Heart left ventricle (tissue), 16 donors: Measurements from ENCODE around the gene PRDM16. TPM values are rescaled to one million over a fixed set of nuclear protein-coding genes. Genes with fewer than 3 reads are reported as not detected.
A peak's percentile ranks its signal among the peaks of the same experiment; 100 is the strongest.

Experiments used
- ATAC-seq, 4 donors: fragments of 200-7000 bp; cut with Tn5 transposase; one replicate each; pipeline ENCODE4 v1.9.1; 2020 to 2022; ENCODE audit warnings: moderate library complexity in 4 of 4, mild to moderate bottlenecking in 3 of 4, moderate number of reproducible peaks in 1 of 4
- DNase-seq, 5 donors: peaks; one replicate each; pipeline ENCODE4 v3.0.0-alpha.2; 2020
- H3K27ac ChIP-seq, 12 donors: fragments of 200-600 bp; sonication (generic) in 4 of 12; one replicate each; pipeline versions ENCODE4 v1.5.0 to v1.8.0; 2016 to 2022; ENCODE audit warnings: mild to moderate bottlenecking in 2 of 12
- H3K27me3 ChIP-seq, 9 donors: fragments of 200-600 bp; sonication (generic) in 2 of 9; one replicate each; pipeline versions ENCODE4 v1.5.1 to v1.8.0; 2016 to 2022; ENCODE audit warnings: mild to moderate bottlenecking in 3 of 9
- H3K36me3 ChIP-seq, 9 donors: fragments of 200-600 bp; sonication (generic) in 2 of 9; one replicate each; pipeline versions ENCODE4 v1.5.0 to v1.8.0; 2018 to 2022; ENCODE audit warnings: mild to moderate bottlenecking in 2 of 9
- H3K4me1 ChIP-seq, 12 donors: fragments of 200-600 bp; sonication (generic) in 4 of 12; one replicate each; pipeline versions ENCODE4 v1.5.0 to v1.8.0; 2016 to 2022; ENCODE audit warnings: mild to moderate bottlenecking in 3 of 12
- H3K4me3 ChIP-seq, 12 donors: fragments of 200-600 bp; sonication (generic) in 4 of 12; one replicate each; pipeline versions ENCODE4 v1.5.0 to v1.8.0; 2017 to 2022; ENCODE audit warnings: mild to moderate bottlenecking in 9 of 12, moderate library complexity in 4 of 12
- H3K9me3 ChIP-seq, 12 donors: fragments of 200-600 bp; sonication (generic) in 4 of 12; one replicate each; pipeline versions ENCODE4 v1.5.0 to v1.8.0; 2016 to 2022; ENCODE audit warnings: mild to moderate bottlenecking in 1 of 12
- CTCF ChIP-seq, 12 donors: fragments of 200-600 bp; sonication (generic) in 4 of 12; IDR thresholded peaks; one replicate each; pipeline versions ENCODE4 v1.5.0 to v1.8.0; 2018 to 2022; ENCODE audit warnings: antibody characterized with exemption in 12 of 12, mild to moderate bottlenecking in 5 of 12
- POLR2A ChIP-seq, 2 donors: fragments of 450-650 bp; IDR thresholded peaks; one replicate each; pipeline ENCODE4 v1.6.1; 2017; ENCODE audit warnings: antibody characterized with exemption in 2 of 2, mild to moderate bottlenecking in 2 of 2, moderate library complexity in 2 of 2
- WGBS, 4 donors: extraction: QIAGEN DNeasy Blood & Tissue Kit in 2 of 4; methylation state at CpG; one replicate each; pipeline versions ENCODE4 v1.1.5 to v1.1.7; 2013 to 2018; 5-methylcytosine and 5-hydroxymethylcytosine counted together
- intact Hi-C, 10 donors: fragments of 100-400 bp; cut with DNase I; formaldehyde crosslinking; loops; one replicate each; pipeline versions ENCODE4 v1.11.1 to v1.14.2; 2022
- polyA plus RNA-seq, 2 donors: library from polyadenylated mRNA; stranded (reverse); fragments of 200-250 nt; gene quantifications; one replicate each; pipeline ENCODE4 v1.2.3, GENCODE V29; 2013
- total RNA-seq, 9 donors: library from RNA; depleted of rRNA in 2 of 9; stranded (reverse); fragments of >200 nt in 2 of 9; fragmentation: NEBNext Ultra II Directional in 3 of 9; extraction: Animal tissue kit (Norgen Biotek cat#: 25700) in 3 of 9; gene quantifications; one replicate each; pipeline versions ENCODE4 v1.1.0 to v1.2.4, GENCODE V29; 2016 to 2023
- donor health status: ischemic (EF 13 %, LVEDD 7.1; RV severe dilation, severe dysfunction).
- donor health status: healthy with polysubstance abuse.
- donor health status: DM: no; HTN: yes; CAD: no.
- donor health status: DM: no; HTN: no; CAD: no.
- donor health status: ischemic (EF 25% LVEDD 6.9; RV normal size, moderate dysfunction).
- donor health status: ischemic (EF 25% LVEDD 5.7; RV mildly dilated, moderate dysfunction).
- donor health status: healthy.
- donor health status: DM: yes; HTN: yes; CAD: no.
- donor health status: ischemic (EF 35%, LVEDD 5.7; RV mildly dilated, moderate dysfunction).
- donor health status: nonischemic (EF 11% LVEDD 7.7; RV severe dilation, severe dysfunction).
- donor health status: DM: yes; HTN: yes; CAD: no.
- donor health status: PGD.
- donor health status: ischemic (EF 29% LVEDD 5.4; RV normal size, mild dysfunction).
- donor health status: nonischemic (EF 23%, LVEDD 6.1; RV moderate dilation, normal function).

Gene PRDM16
- total and polyA plus RNA-seq, 11 donors, result 6.0 to 22.7 (median 14.0) TPM

GRCh38 chr1:3298197-3298596, 229.2 kb downstream of the PRDM16 start:
- peaks cover 0 to 9% (median 0%) of the 10 kb centered on the region in 9 donors for H3K27me3 ChIP-seq
- no peak for DNase-seq
- no peak for TF ChIP-seq CTCF (IDR thresholded peaks at IDR 0.05)
- TF ChIP-seq POLR2A (IDR thresholded peaks at IDR 0.05), result no peak

GRCh38 chr1:3304246-3304645, 235.2 kb downstream of the PRDM16 start:
- H3K27me3 ChIP-seq, result peaks cover 0 to 4% (median 0%) of the 10 kb centered on the region in 9 donors
- intact Hi-C loops, result loop anchor here in 1 of 10 donors (10.0 kb wide), 1 partner anchor 101 kb away; no protein-coding TSS in a partner anchor
- peaks cover 0 to 6% (median 0%) of the 10 kb centered on the region in 12 donors for H3K9me3 ChIP-seq
- H3K27ac ChIP-seq, result no peak overlapping the region
- TF ChIP-seq POLR2A (IDR thresholded peaks at IDR 0.05) (no peak), CTCF (IDR thresholded peaks at IDR 0.05) (no peak)
- no peak overlapping the region for H3K4me3 ChIP-seq
- peak in 1 of 4 donors; percentile 3 for ATAC-seq
- peaks cover 0 to 31% (median 14%) of the 10 kb centered on the region in 12 donors for H3K4me1 ChIP-seq
- DNase-seq, result no peak
- H3K36me3 ChIP-seq, result no peaks in the 10 kb centered on the region
- WGBS, 4 donors, result 46 to 67% (median 59%) methylated on average over 11 of the region's 11 CpGs

More at GRCh38 chr1:3298197-3298596, 229.2 kb downstream of the PRDM16 start:
- intact Hi-C loops, result no loop called here
- H3K36me3 ChIP-seq, result no peaks in the 10 kb centered on the region
- H3K27ac ChIP-seq, result no peak overlapping the region
- no peak overlapping the region for H3K4me3 ChIP-seq
- H3K4me1 ChIP-seq, result peaks cover 0 to 8% (median 0%) of the 10 kb centered on the region in 12 donors
- WGBS, 4 donors, result 88 to 92% (median 90%) methylated on average over 15 of the region's 15 CpGs
- ATAC-seq, result no peak
- peaks cover 0 to 6% (median 0%) of the 10 kb centered on the region in 12 donors for H3K9me3 ChIP-seq

- ATAC-seq, result peak in 1 of 4 donors; percentile 4
- Histone ChIP-seq H3K9me3 (peaks cover 0 to 6% (median 0%) of the 10 kb centered on the region in 12 donors), H3K4me1 (peaks cover 0 to 35% (median 14%) of the 10 kb centered on the region in 12 donors), H3K4me3 (no peak overlapping the region), H3K36me3 (no peaks in the 10 kb centered on the region), H3K27ac (no peak overlapping the region), H3K27me3 (peaks cover 0 to 4% (median 0%) of the 10 kb centered on the region in 9 donors)
- TF ChIP-seq CTCF (IDR thresholded peaks at IDR 0.05) (no peak), POLR2A (IDR thresholded peaks at IDR 0.05) (no peak)
- WGBS, 4 donors, result 82 to 85% (median 84%) methylated on average over 7 to 11 of the region's 11 CpGs
- intact Hi-C loops, result loop anchor here in 1 of 10 donors (10.0 kb wide), 1 partner anchor 100 kb away; no protein-coding TSS in a partner anchor
- no peak for DNase-seq
Measured at GRCh38 chr1:3304692-3305091, 235.7 kb downstream of the PRDM16 start.

- intact Hi-C loops, result loop anchor here in 1 of 10 donors (10.0 kb wide), 1 partner anchor 100 kb away; no protein-coding TSS in a partner anchor
- Histone ChIP-seq H3K27ac (no peak overlapping the region), H3K4me3 (no peak overlapping the region), H3K27me3 (peaks cover 0 to 4% (median 0%) of the 10 kb centered on the region in 9 donors), H3K4me1 (peaks cover 0 to 39% (median 14%) of the 10 kb centered on the region in 12 donors), H3K9me3 (peaks cover 0 to 6% (median 0%) of the 10 kb centered on the region in 12 donors), H3K36me3 (no peaks in the 10 kb centered on the region)
- DNase-seq, result no peak
- 82 to 91% (median 84%) methylated on average over 5 to 13 of the region's 13 CpGs for WGBS, 4 donors
- no peak for ATAC-seq
- no peak for TF ChIP-seq POLR2A (IDR thresholded peaks at IDR 0.05)
- TF ChIP-seq CTCF (IDR thresholded peaks at IDR 0.05), result no peak
Measured at GRCh38 chr1:3305156-3305555, 236.2 kb downstream of the PRDM16 start.
